Endothelial cell (in vitro differentiated cells): ENCODE data around the gene SLC26A1. TPM values are rescaled to one million over a fixed set of nuclear protein-coding genes. Genes with fewer than 3 reads are reported as not detected.

Source experiments
- DNase-seq: peaks from one replicate; pipeline ENCODE4 v3.0.0; 2021; ENCODE audit warnings: low spot score
- H3K27ac Mint-ChIP-seq: one replicate; pipeline ENCODE4 v1.8.0; 2021; ENCODE audit warnings: mixed read lengths, inconsistent platforms; ENCODE audit not compliant: unreplicated experiment
- H3K27me3 Mint-ChIP-seq: one replicate; pipeline ENCODE4 v1.8.0; 2021; ENCODE audit warnings: mild to moderate bottlenecking, moderate library complexity, mixed read lengths, inconsistent platforms; ENCODE audit not compliant: unreplicated experiment
- H3K36me3 Mint-ChIP-seq: one replicate; pipeline ENCODE4 v1.8.0; 2021; ENCODE audit warnings: mild to moderate bottlenecking, low read depth, mixed read lengths, inconsistent platforms; ENCODE audit not compliant: unreplicated experiment
- H3K4me1 Mint-ChIP-seq: one replicate; pipeline ENCODE4 v1.8.0; 2021; ENCODE audit warnings: mild to moderate bottlenecking, mixed read lengths, inconsistent platforms; ENCODE audit not compliant: unreplicated experiment
- H3K4me3 Mint-ChIP-seq: one replicate; pipeline ENCODE4 v1.8.0; 2021; ENCODE audit warnings: mild to moderate bottlenecking, mixed read lengths, inconsistent platforms; ENCODE audit not compliant: unreplicated experiment
- H3K9me3 Mint-ChIP-seq: one replicate; pipeline ENCODE4 v1.8.0; 2021; ENCODE audit warnings: mixed read lengths, inconsistent platforms; ENCODE audit not compliant: unreplicated experiment
- CTCF ChIP-seq: fragments of 200-600 bp; sonication (generic); IDR thresholded peaks from one replicate; pipeline ENCODE4 v1.5.0; 2021; ENCODE audit warnings: antibody characterized with exemption; ENCODE audit not compliant: unreplicated experiment
- total RNA-seq: library from RNA; stranded (reverse); fragmentation: NEBNext Ultra II Directional; extraction: Animal tissue kit (Norgen Biotek cat#: 25700); gene quantifications from one replicate; pipeline ENCODE4 v1.2.1, GENCODE V29; 2021; ENCODE audit not compliant: unreplicated experiment

SLC26A1 gene
- total RNA-seq, 1 donor from 2014 or later: not detected

GRCh38 chr4:998096-998691 is 5.0 kb upstream of the SLC26A1 start:
- H3K27ac Mint-ChIP-seq: no peak overlapping the region
- no peaks in the 10 kb centered on the region for H3K9me3 Mint-ChIP-seq
- no peak for DNase-seq
- no peaks in the 10 kb centered on the region for H3K36me3 Mint-ChIP-seq
- no peaks in the 10 kb centered on the region for H3K4me1 Mint-ChIP-seq
- peaks cover 18% of the 10 kb centered on the region for H3K27me3 Mint-ChIP-seq
- no peak overlapping the region for H3K4me3 Mint-ChIP-seq
- TF ChIP-seq CTCF: no peak

- H3K4me1 Mint-ChIP-seq: no peaks in the 10 kb centered on the region
- no peaks in the 10 kb centered on the region for H3K9me3 Mint-ChIP-seq
- H3K27me3 Mint-ChIP-seq: peaks cover 20% of the 10 kb centered on the region
- TF ChIP-seq CTCF: no peak
- H3K4me3 Mint-ChIP-seq: no peak overlapping the region
- H3K36me3 Mint-ChIP-seq: no peaks in the 10 kb centered on the region
- H3K27ac Mint-ChIP-seq: no peak overlapping the region
- DNase-seq: no peak
Measured at GRCh38 chr4:997375-998071, 4.3 kb upstream of the SLC26A1 start.

GRCh38 chr4:996997-997374 is 3.8 kb upstream of the SLC26A1 start:
- DNase-seq: no peak
- no peaks in the 10 kb centered on the region for H3K9me3 Mint-ChIP-seq
- no peak overlapping the region for H3K27ac Mint-ChIP-seq
- no peak overlapping the region for H3K4me3 Mint-ChIP-seq
- TF ChIP-seq CTCF: no peak
- H3K27me3 Mint-ChIP-seq: peaks cover 18% of the 10 kb centered on the region
- no peaks in the 10 kb centered on the region for H3K36me3 Mint-ChIP-seq
- H3K4me1 Mint-ChIP-seq: no peaks in the 10 kb centered on the region

GRCh38 chr4:996030-996996 is 3.1 kb upstream of the SLC26A1 start:
- H3K4me1 Mint-ChIP-seq: no peaks in the 10 kb centered on the region
- DNase-seq: no peak
- no peak overlapping the region for H3K27ac Mint-ChIP-seq
- TF ChIP-seq CTCF: no peak
- no peaks in the 10 kb centered on the region for H3K36me3 Mint-ChIP-seq
- no peak overlapping the region for H3K4me3 Mint-ChIP-seq
- peaks cover 18% of the 10 kb centered on the region for H3K27me3 Mint-ChIP-seq
- no peaks in the 10 kb centered on the region for H3K9me3 Mint-ChIP-seq
